HG03575 (cell line): ENCODE results near the gene ARID3A.

Experiments
- ATAC-seq: cut with Tn5 transposase; IDR thresholded peaks from one replicate; pipeline ENCODE4 v1.9.1; 2021; ENCODE audit not compliant: unreplicated experiment, insufficient number of reproducible peaks, low FRiP score; ENCODE audit errors: extremely low read depth

Gene ARID3A

GRCh38 chr19:991932-992669 lies 66.3 kb downstream of the ARID3A start:
- no peak for ATAC-seq

- no peak for ATAC-seq
Observed at GRCh38 chr19:992670-993055, 66.8 kb downstream of the ARID3A start.

GRCh38 chr19:993361-993830 lies 67.6 kb downstream of the ARID3A start:
- ATAC-seq: no peak

- no peak for ATAC-seq
Observed at GRCh38 chr19:993831-994393, 68.1 kb downstream of the ARID3A start.

DNA sequence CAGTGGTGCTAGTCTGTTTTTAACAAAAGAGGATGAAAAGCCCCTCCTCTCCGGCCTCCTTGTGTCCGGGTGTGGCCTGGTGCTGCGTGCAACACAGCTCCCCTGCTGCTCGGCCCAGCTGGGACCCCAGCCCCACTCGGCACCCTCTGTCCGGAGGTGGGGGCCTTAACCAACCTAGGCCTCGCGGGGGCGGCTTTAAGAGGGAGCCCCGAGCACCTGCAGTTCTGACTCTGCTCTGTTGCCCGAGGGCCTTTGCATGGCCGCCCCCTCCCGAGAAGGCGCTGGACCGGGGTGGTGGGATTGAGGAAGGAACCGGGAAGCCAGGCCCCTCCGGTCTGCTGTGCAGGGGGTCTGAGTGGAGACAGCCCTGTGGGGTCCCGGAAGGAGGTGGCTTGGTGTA lies 68.7 kb downstream of the ARID3A start:
- no peak for ATAC-seq

- ATAC-seq: no peak
Observed at GRCh38 chr19:995051-995827, 69.4 kb downstream of the ARID3A start.

DNA sequence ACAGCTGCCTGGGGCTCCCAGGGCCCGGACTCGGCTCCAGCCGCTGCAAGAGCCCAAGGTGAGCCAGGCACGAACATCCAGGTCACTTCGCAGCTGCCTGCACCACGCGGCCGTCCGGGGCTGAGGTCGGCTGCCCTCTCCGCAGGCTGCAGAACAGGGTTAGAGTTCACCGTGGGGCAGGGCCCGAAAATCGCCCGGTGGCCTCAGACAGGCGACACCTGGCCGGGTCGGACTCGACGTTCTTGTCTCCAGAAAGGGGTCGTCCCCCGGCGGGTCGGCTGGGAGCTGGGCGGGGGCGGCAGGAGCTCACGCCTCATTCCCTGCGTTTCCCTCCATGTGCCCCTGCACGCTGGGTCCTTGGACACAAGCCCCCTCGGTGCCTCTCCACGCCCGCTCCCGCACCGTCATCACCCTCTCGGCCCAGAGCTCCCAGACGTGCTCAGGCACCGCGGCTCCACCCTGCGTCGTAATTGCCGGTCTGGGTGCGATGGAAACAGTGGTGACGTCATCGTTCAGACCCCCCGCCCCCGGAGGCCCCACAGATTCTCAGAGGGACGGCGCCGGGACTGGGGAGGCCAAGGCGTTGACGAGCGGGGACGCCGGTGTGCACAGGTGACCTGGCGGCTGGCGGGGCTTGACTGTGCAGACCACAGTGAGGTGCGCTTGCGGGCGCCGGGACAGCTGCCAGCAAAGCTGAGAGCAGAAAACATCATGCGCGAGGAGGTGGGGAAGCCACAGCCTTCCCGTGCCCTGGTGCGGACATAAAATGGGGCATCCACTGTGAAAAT lies 70.4 kb downstream of the ARID3A start:
- ATAC-seq: no peak

DNA sequence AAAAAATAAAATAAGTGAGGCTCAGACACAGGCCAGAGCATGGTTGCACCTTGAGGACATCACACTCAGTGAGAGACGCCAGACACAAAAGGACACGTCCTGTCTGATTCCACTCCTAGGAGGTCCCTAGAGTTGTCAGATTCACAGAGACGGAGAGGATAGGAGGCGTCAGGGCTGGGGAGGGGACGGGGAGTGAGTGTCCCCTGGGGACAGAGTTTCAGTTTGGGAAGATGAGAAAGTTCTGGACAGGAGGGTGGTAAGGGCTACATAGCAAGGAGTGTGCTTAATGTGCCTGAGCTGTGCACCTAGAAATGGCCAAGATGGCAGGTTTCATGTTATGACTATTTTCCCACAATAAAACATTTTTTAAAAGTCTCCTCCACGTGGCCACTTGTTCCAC lies 72.2 kb downstream of the ARID3A start:
- ATAC-seq: no peak

DNA sequence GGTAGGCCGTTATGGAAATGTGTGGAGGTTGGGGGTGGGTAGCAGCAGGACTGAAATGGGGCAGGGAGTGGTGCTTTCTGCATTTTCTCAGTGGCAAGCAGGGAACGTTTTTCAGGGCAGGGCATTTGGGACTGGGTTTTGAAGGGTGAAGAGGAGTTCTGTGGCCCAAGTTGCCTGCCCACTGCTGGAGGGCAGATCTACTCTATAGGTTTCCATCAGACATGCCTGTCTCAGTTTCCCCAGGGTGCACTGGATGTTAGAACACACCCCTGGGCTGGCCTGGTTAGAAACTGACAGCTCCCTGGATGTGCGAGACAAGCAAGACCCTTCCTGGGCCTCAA lies 73.5 kb downstream of the ARID3A start:
- ATAC-seq: no peak

- ATAC-seq: no peak
Observed at GRCh38 chr19:1000095-1000494, 74.3 kb downstream of the ARID3A start, which contains the start of gene GRIN3B. Gene GRIN3B (plus strand): TSS chr19:1000419. CDS start chr19:1000438, 19 bp downstream.

DNA sequence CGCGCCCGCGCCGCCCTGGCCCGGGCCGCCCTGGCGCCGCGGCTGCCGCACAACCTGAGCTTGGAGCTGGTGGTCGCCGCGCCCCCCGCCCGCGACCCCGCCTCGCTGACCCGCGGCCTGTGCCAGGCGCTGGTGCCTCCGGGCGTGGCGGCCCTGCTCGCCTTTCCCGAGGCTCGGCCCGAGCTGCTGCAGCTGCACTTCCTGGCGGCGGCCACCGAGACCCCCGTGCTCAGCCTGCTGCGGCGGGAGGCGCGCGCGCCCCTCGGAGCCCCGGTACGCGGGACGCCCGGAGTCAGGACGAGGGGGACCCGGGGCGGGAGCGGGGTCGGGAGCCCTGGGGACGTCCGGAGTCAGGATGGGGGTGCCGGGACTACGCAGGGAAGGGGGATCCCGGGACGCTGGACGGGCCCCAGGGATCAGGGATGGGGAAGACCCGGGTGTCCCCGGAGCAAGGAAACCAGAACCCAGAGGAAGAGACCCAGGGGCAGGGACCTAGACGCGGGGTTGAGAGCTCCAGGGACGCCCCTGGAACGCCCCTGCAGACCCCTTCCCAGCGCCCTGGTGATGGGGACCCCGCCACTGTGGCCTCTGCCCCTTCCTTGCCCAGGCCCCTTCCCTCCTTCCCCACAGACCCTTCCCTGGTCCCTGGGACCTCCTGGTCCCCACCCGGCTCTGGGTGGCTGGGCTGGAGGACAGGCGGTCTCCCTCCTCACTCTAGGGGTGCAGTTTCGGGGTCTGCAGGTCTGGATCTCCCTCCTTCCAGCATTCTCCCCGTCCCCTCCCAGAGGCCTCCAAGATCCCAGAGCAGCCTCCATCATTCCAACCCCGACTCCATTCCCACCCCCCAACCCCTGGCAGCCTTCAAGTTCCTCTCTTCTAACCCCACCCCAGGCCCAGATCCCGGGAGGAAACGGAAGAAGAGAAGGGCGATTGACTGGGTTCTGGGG lies 75.0 kb downstream of the ARID3A start:
- no peak for ATAC-seq

DNA sequence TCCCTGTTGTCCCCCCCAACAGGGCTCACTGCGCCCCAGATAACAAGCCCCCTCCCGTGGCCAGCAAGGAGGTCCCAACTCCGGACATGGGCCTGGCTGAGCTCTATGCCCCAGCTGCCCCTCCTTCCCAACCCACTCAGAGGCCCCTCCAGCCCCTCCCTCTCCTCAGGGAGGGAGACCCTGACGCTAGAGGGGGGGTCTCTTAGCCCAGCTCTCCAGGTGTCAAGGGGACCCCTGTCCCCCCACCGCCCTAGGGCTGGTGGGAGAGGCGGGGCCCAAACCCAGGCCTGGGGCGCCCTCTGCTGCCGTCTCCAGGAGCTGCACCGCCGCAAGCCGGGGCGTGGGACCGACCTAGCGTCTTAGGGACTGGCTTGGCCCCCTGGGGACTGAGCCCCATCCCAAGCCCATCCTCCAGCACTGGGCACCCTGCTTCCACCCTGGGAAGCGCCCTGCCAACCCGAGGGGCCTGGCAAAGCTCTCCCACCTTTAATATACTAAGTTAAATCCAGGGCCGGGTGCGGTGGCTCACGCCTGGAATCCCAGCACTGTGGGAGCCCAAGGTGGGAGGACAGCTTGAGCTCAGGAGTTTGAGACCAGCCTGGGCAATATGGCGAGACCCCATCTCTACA lies 75.8 kb downstream of the ARID3A start:
- ATAC-seq: no peak

DNA sequence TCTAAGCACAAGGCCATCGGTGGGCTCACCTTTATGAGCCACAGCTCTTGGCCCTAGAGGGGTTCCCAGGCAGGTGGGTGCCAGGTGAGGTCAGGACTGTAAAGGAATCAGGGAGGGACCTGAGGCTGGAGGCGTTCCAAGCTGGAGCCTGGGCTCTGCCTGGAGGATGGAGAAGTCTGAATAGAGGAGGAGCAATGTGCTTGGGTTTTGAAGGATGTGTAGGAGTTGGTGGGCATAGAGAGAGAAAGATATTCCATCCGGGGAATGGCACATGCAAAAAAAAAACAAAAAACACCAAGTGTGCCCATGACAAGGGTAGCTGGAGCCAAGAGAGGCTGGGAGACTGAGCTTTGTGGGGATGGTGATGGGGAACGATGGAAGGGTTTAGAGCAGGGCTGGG lies 76.8 kb downstream of the ARID3A start:
- ATAC-seq: no peak

DNA sequence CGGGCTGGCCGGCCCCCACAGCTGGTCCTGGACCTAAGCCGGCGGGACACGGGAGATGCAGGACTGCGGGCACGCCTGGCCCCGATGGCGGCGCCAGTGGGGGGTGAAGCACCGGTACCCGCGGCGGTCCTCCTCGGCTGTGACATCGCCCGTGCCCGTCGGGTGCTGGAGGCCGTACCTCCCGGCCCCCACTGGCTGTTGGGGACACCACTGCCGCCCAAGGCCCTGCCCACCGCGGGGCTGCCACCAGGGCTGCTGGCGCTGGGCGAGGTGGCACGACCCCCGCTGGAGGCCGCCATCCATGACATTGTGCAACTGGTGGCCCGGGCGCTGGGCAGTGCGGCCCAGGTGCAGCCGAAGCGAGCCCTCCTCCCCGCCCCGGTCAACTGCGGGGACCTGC lies 77.4 kb downstream of the ARID3A start:
- ATAC-seq: no peak

- ATAC-seq: no peak
Observed at GRCh38 chr19:1004204-1004802, 78.5 kb downstream of the ARID3A start.

GRCh38 chr19:1004803-1005664 lies 79.2 kb downstream of the ARID3A start:
- ATAC-seq: no peak
